NCI-H446 (cell line): ENCODE data around the gene RFTN1.
"Not testable (repeated sequence)": the region's sequence is repeated elsewhere in the genome, so short reads cannot be mapped to it uniquely, and the experiment has no call there.

Experiments
- DNase-seq, 2 experiments: peaks; one replicate each; lab custom pipeline; 2025; lab: John Stamatoyannopoulos, UW

The RFTN1 gene

DNA sequence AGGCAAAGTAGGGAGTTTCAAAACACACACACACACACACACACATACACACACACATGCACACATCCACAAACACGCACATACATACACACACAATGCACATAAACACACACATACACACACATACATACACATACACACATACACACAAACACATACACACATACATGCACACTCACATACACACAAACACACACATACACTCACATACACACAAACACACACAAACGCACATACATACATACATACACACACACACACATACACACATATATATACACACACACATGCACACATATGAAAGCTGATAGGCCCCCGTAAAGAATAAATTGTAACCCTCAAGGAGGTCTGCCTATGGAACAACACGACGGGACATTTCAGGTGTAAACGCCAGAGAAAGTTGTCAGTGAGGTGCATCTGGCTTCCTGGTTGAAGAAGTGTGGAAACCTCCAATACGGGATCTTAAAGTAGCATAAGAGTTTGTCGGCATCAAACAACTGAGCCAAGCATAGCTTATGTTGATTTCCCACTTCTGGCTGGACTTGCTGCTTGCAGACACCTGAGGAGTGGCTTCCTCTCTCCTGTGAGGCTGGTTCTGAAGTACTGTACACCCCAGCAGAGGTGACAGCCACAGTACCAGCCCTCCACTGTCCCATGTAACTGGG lies 5.8 kb downstream of the RFTN1 start:
- no peak for DNase-seq

DNA sequence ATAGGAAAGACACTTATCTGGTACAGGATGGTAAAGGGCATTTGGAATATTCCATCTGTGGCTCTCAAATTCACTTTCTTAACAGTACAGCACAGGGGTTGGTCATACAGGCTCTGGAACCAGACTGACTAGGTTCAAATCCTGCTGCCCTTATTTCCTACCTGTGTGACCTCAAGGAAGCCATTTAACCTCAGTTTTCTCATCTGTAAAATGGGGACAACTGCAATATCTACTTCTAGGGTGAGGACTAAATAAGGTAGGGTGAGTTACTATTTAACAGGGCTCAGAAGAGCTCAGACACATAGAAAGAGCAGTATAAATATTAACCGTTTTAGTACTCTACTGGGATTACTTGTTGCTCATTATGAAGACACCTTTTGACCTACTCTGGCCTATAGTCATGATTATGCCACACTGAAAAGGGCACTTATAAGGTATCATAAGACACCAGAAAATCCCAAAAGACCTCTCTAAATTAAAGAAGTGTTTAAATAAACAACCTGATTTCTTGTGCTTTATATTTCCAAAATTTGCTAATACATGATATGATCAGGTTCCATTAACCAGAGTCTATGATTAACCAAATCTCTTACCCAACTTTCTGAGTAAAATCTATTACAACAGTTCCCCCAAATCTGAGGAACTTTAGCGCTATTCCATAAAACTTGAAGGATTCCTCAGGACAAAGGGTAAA lies 6.5 kb downstream of the RFTN1 start:
- no peak for DNase-seq

DNA sequence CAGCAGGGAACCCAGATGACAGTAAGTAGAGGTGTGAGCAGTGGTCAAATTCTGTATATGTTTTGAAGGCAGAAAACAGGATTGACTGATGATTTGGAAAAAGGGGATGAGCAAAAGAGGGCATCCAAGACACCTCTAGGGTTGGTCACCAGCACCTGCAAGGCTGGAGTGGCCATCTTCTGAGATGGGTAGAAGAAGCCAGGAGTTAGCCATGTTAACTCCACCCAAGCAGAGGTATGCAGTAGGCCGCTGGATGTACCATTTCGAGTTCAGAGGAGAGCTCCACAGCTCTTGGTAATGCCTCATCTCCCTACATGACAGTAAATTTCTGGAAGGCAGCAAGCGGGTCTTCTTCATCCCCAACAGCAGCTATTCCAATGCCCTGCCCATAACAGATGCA lies 7.0 kb downstream of the RFTN1 start:
- no peak for DNase-seq

DNA sequence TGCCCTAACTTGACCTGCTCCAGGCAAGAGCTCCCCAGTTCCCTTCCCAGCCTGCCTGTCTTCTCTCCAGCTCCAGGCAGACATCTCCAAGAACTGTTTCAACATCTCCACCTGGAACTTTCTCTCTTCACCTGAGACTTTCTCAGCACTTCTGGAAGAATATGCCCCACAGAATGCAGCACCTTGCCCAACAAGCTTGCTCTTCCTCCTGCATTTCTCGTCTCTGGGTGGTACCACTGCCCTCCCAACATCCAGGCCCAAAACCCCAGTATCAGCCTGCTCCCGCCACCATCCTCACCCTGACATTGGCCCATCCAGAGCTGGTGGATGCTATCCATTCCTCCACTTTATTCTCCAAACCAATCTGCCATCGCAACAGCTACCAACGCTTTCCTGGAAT lies 8.8 kb downstream of the RFTN1 start:
- no peak for DNase-seq

DNA sequence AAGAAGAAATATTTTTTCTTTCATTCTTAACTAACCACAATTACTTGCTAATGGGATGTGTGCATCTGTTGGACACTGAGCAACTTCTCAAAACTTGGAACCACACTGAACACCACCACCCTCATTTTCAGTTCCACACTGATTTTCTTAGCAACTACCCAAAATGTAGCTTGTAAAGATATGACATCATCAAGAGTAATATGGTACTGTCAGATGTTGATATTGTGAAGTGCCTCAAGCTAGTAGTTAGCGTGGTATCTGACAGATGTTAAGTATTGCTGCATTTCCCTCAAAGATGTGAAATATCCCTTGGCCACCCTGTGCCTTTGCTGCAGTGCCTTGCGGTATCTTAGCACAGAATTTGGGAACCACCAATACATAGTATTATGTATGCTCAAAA lies 9.3 kb downstream of the RFTN1 start:
- DNase-seq = no peak

DNA sequence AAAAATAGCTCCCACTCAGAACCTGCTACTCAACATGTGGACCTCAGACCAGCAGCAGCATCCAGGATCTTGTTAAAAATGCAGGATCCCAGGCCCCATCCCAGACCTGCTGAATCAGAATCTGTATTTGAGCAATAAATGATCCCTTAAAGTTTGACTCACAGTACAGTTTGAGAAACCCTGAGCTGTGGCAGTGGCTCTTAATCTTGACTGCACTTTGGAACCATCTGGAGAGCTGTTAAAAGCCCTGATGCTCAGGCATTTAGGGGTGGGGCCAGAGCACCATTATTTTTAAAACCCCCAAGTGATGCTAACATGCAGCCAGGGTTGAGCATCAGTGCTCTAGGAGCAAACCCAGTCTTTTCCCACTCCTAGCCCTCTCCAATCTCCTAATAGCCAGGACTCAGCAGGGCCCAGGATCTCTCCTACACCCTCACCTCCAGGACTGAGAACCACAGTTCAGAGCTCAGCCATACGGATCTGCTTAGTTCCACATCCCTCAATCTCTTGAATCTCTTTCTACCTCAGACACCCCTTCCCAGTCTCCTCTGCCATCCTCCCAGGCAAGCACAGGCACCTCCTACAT lies 10.2 kb downstream of the RFTN1 start:
- no peak for DNase-seq

DNA sequence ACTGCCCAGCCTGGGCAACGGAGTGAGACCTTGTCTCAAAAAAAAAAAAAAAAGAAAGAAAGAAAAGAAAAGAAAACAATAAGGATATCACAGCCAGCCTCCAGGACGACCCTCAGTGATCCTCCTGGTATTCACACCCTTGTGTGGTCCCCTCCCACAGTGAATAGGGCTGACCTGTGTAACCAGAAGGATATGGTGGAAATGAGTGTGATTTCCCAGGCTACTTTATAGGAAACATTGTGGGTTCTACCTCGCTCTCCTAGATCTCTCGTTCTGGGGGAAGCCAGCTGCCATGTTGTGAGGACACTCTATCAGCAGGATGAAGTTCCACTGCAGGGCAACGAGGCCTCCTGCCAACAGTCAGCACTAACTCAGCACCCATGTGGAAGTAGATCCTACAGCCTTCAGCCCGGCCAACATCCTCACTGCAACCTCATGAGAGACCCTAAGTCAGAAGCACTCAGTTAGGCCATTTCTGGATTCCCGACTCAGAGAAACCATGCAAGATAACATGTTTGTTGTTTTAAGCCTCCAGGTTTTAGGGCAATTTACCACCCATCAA lies 11.1 kb downstream of the RFTN1 start:
- DNase-seq = no peak

DNA sequence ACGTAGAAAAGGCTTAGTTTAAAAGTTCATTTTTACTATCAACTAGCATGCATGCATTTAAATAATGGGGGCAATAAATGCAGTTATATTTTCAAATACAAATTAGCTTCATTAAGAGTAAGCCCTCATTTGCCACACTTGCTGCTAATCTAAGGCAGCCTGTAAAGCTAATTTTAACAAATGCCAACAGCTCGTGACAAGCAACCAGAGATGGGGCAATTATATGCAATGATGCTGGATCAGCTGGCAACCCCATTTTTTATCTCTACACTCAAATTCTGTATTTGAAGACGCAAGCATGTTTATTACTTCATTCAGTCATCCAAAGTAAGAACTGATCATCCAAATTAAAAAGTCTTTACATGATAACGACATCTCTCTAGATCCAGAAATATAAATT lies 12.1 kb downstream of the RFTN1 start:
- no peak for DNase-seq

DNA sequence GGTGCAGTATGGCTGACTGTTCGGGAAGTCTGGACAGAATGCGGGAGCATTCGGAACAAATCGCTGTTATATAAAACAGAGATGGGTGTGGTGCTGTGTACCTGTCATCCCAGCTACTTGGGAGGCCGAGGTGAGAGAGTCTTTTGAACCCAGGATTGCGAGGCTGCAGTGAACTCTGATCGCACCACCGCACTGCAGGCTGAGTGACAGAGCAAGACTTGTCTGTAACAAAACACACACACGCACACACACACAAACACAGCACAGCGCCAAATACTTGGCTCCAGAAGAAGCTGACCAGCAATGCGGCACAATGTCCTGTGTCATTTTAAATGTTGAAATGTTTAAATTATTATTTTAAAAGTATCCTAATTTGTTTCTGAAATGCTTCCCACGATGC lies 12.6 kb downstream of the RFTN1 start:
- DNase-seq = no peak

DNA sequence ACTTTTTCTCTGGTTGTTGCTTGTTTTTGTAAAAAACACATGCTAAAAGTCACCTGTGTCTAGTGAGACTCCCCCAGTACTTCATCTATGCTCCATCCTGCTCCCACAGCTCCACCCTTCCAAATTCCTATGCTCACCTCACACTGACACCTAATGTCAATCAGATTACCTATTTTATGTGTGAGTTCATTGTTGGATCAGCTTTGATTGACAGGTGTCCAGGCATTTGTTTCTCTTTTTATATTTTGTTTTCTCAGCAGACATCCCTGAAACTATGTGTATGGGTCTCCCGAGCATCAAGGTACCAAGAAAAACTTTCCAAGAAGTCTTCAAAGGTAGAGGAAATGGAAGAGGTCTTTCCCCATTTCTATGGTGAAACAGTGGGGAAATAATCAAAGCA lies 13.4 kb downstream of the RFTN1 start:
- DNase-seq = no peak

DNA sequence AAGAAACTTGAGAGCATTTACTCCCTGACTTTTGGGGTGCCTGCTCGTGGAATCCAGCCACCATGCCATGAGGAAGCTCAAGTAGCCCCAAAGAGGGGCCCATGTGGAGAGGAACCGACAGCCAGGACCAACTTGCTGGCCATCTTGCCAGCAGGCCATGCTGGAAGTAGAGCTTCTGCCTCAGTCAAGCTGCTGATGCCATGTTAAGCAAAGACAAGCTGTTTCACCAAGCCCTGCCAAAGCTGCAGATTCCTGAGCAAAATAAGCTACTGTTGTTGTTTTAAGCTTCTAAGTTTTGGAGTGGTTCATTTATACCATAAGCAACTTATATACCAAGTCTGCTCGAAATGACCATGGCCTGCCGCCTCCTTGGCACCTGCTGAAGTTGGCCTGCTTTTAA lies 14.1 kb downstream of the RFTN1 start:
- DNase-seq = no peak

DNA sequence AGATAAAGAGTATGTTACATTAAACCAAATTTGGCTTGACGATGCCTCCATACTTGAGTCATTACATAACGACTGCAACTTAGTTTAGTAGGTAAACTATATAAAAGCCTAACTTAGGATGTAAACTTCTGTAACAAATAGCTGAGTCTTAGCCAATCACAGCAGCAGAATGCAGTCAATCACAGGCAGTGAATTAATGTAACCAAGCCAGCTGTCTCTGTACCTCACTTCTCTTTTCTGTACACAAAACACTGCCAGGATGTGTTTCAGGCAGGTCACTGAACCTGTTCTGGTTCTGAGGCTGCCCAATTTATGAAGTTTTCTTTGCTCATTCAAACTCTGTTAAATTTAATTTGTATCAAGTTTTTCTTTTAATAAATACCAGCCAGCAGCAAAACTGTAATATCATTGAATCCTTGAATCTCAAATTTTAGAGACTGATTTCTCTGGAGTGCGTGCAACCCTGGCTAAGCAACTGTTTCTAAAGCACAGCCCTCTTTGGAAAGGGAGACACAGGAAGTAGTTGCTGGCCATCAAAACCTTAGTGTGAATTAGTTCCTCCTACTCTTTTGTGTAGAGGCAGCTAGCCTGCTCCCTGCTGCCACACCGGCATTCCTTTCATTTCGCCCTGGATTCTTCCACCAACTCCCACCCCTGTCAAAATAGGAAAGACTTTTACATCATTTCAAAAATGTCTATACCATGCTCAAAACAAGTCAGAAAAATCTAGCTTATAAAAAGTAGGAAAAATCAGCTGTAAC lies 15.2 kb downstream of the RFTN1 start:
- DNase-seq = no peak

DNA sequence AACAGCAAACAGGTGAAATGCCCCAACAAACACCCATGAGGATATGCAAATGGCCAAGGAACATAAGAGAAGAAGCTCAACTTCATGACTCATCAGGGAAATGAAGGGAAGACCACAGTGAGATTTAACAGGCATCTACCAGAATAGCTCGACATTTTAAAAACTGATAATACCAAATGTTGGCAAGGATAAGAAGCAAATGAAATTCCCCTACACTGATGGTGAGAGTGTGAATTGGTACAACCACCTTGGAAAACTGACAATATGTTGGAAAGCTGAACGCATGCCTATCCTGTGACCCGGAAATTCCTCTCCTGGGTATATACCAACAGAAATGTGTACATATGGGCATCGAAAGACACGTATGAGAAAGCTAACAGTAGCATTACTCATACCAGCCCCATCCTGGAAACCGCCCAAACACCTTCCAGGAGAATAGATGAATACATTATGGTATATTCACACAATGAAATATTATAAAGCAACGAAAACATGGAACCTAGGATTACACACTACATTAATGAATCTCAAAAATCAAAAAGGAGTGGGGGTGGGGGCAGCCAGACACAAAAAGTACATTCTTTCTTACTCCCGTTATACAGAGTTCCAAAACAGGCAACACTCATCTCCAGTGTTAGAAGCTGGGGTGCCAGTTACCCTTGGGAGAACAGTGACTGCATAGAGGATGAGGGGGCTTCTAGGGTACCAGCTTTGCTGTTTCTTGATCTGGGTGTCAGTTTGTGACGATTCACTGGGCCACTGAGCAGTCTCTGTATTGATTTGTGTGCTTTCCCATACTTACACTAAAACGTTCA lies 16.9 kb downstream of the RFTN1 start:
- no peak for DNase-seq

DNA sequence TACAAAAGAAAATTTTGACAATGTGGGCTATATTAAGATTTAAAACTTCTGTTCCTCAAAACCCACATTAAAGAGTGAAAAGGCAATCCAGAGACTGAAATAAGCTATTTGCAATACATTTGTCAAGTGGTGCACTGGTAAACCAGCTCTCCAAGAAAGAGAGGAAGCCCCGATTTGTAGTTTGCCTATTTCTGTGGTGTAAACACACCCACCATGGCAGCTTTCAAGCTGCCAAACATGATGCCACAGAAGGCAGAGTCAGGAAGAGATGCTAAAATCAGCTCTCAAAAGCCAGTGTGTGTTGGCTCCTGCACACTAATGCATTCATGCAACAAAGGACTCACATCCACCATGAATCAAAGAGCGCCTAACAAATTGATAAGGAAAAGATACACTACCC lies 17.5 kb downstream of the RFTN1 start:
- no peak for DNase-seq

DNA sequence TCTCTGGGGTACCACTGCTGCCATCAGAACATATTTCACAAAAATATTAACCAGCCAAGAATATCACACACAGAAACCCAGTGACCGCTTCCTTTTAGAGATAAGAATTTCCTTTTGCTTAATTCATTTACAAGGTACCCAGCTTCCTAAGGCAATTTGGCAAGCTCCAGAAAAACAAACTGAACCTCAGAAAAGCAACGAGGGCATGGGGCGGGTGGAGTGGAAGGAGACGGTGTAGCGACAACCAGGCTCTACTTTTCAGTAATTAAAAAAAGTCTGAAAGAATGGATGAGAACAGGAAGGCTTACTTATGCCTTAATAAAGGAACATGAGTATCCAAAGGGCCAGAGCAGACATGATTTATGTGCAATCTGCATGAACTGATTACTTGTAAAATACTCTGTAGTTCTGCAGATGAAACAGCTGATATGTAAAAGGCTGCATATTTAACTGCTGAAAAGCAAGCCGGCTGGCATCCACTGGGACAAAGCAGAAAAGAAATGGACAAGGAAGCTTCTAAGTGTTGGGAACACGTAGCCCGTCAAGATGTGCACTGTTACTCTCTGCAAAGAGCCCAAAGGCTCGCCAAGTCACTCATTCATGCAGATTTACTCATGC lies 18.6 kb downstream of the RFTN1 start:
- DNase-seq = no peak

DNA sequence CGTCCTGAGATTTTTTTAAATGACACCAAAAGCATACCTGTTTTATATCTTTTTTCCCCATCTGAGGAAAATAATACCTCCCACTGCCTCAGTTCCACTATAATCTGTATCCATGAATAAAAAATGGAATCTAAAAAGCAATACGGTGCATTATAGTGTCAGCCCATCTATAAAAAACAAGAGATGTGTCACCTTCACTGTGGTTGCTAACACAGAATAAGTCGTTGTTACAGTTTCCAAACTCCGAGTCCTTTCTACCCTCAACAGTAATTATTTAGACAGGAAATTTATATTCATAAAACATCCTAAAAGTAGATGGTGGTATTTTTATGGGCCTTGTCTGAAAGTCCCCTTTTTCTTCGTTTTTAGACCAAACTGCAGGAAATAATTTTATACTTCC lies 19.4 kb downstream of the RFTN1 start:
- DNase-seq = no peak

DNA sequence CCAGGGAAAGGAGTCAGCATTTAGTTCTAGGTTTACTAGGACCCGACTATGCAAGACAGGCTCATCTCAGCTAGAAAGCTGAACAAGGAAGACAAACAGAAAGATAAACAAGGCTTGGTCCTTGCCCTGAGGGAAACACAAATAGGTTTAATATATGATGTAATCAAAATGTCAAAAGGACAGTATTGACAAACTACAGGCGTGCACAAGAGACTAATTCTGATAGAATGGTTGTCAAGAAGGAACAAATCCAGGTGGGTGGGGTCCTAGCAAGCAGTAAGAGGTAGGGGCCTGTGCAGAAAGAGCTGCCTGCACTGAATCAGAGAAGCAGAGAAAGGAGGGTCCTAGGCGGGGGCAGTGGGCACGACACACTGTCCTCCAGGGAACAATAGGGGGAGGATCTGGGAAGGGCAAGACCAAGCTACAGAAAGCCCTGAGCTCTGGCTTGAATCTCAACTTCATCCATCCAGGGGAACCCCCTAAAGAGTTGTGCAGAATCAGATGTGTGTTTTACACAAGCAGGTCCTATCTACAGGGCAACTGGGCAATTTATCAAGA lies 23.4 kb downstream of the RFTN1 start:
- DNase-seq = no peak

DNA sequence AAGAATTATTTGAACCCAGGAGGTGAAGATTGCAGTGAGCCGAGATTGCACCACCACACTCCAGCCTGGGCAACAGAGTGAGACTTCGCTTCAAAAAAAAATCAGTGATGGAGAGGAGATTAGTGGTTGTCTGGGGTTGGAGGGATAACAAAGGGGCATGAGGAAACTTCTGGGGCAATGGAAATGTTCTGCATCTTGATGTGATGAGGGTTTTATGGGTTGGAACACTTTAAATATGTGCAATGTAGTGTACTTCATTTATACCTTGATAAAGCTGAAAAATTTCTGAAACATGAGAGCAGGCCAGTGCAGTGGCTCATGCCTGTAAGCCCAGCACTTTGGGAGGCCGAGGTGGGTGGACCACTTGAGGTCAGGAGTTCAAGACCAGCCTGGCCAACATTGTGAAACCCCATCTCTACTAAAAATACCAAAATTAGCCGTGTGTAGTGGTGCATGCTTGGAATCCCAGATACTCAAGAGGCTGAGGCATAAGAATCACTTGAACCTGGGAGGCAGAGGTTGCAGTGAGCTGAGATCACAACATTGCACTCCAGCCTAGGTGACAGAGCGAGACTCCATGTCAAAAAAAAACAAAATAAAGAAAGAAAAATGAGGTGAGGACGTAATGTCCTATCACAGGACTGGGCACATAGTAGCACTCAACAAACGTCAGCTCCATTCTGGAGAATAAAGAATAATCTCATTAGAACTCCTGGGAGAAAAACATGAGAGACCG lies 24.0 kb downstream of the RFTN1 start:
- DNase-seq = not testable (repeated sequence)

DNA sequence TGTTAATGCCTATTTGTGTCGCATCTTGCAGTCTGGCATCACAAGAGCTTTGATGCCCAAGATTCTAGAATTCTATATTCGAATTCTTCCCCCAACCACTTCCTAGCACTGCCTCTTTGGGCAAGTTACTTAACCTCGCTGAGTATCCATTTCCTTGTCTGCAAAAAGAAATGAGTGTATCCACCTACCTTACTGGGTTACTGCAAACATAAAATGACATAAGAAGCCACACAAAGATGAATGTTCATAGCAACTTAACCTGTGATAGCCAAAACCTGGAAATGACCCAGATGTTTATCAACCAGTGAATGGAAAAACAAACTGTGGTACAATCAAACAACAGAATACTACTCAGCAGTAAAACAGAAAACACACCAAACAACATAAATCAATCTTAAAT lies 24.9 kb downstream of the RFTN1 start:
- DNase-seq = no peak

DNA sequence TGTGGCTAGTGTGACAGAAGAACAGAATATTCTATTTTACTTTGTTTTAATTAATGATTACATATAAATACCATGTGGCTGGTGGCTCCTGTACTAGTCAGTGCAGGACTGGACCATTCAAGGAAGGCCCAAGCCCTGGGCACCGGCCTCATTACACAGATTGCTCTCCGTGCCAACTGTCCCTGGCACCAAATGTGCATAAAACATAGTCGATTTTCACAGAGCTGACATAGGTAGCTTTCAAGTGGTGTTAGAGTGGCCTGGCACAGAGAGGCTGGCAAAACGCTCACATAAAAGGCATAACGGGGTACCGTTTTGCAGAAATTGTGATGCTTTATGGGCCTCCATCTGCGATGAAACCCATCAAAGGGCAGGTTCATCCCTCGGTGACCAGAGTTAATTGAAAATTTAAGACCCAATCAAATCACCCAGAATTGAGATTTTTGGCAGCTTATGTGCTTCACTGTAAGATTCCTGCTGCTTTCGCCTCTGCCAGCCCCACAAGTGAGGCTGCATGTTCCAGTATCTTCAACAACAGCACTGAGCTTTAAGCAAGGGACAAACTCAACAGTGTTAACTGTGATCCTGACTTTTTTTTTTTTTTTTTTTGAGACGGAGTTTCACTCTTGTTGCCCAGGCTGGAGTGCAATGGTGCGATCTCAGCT lies 25.9 kb downstream of the RFTN1 start:
- no peak for DNase-seq
